ENCODE results near the gene ZNF160.
"Not testable (repeated sequence)": the region's sequence is repeated elsewhere in the genome, so short reads cannot be mapped to it uniquely, and the experiment has no call there.

DNA sequence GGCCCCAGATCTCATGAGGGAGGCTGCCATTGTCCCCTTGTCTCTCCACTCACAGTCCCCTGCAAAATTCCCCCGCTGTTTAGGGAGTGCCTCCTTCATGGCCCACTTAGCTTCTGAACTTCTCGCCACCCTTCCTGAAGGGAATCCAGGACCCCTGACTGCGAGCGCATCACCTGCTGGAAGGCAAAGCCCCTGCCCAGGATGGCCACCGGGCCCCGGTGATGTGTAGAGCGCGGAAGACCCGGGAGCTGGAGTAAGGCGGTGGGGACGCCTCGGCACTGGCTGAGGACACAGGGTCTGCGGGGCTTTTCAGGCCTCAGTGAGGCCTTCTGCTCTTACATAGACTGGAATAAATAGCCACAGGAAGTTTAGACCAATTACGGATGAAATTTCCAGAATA is 4.7 kb downstream of the ZNF160 start:
- TF ChIP-seq, protein P1, sequence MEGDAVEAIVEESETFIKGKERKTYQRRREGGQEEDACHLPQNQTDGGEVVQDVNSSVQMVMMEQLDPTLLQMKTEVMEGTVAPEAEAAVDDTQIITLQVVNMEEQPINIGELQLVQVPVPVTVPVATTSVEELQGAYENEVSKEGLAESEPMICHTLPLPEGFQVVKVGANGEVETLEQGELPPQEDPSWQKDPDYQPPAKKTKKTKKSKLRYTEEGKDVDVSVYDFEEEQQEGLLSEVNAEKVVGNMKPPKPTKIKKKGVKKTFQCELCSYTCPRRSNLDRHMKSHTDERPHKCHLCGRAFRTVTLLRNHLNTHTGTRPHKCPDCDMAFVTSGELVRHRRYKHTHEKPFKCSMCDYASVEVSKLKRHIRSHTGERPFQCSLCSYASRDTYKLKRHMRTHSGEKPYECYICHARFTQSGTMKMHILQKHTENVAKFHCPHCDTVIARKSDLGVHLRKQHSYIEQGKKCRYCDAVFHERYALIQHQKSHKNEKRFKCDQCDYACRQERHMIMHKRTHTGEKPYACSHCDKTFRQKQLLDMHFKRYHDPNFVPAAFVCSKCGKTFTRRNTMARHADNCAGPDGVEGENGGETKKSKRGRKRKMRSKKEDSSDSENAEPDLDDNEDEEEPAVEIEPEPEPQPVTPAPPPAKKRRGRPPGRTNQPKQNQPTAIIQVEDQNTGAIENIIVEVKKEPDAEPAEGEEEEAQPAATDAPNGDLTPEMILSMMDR (IDR thresholded peaks at IDR 0.05; ENCODE audit: poor library complexity): not testable (repeated sequence)
- TF ChIP-seq EZH2 (IDR thresholded peaks at IDR 0.05; ENCODE audit: borderline replicate concordance): not testable (repeated sequence)
